HG02981 (cell line): ENCODE data around the gene OSGIN1.

Experiments
- ATAC-seq: cut with Tn5 transposase; IDR thresholded peaks from one replicate; pipeline ENCODE4 v1.9.1; 2021; ENCODE audit warnings: mild to moderate bottlenecking, moderate library complexity; ENCODE audit not compliant: unreplicated experiment

Gene OSGIN1, protein sequence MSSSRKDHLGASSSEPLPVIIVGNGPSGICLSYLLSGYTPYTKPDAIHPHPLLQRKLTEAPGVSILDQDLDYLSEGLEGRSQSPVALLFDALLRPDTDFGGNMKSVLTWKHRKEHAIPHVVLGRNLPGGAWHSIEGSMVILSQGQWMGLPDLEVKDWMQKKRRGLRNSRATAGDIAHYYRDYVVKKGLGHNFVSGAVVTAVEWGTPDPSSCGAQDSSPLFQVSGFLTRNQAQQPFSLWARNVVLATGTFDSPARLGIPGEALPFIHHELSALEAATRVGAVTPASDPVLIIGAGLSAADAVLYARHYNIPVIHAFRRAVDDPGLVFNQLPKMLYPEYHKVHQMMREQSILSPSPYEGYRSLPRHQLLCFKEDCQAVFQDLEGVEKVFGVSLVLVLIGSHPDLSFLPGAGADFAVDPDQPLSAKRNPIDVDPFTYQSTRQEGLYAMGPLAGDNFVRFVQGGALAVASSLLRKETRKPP

DNA sequence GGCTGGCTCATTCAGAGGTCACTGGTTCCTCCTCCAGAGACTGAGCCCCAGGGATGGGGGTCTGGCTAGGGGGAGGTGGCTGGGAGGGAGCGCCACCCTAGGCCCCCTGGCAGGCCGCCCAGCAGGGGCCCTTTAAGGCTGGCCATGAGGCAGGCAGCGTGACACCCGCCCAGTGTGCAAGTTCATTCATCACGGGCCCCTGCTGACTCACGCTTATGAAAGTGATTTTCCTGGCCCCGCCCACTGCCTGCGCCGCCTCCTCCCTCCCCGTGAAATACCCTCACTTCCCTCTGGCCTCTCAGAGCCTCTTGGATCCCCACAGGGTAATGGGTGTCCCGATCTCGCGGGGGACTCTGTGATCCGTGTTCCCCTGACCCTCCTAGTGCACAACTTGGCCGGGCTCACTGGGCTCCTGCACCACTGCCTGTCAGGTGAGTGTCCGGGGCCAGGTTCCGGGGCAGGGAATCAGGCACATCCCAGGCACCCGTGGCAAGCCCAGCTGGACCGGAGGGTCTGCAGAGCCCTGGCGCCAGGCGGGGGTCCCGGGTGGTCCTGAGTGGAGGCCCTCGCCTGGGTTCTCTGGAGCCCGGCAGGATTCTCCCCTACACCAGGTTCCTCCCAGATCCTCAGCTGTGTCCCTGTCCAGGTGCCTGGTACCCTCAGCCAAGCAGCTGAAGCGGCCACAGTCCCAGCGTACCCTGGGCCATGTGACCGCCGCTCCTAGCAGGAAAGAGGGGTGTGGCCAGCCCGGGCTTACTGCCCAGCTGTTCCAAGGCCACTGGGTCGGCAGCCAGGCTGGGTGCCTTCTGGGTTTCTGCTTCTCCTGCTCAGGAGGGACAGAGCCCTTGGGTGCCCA lies at the start of gene OSGIN1:
TSS of gene OSGIN1 (plus strand) at position 301 of the 856 bp plus-strand sequence. CDS start 4,432 bp downstream, outside the sequence.
- peak; percentile 88 for ATAC-seq

DNA sequence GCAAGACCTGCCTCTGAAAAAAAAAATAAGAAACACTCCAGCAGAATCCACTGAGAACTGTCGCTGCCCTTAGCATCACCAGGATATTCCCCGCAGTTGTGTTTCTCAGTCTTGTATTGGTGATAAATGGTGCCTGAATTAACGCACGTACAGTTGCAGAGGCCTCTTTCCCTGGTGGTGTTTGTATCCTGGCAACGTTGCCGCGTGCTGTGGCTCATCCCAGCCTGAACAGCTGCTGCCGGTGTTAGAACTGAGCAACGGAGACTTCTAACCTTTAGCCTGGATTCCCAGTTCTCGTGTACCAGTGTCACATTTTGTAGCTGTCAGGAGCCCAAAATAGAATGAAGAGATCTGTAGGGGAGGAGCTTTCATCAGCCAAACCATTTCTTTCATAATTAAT lies 49.3 kb upstream of the OSGIN1 start:
- no peak for ATAC-seq

- ATAC-seq, result no peak
These were observed 46.4 kb upstream of the OSGIN1 start for GRCh38 chr16:83906683-83907082.

DNA sequence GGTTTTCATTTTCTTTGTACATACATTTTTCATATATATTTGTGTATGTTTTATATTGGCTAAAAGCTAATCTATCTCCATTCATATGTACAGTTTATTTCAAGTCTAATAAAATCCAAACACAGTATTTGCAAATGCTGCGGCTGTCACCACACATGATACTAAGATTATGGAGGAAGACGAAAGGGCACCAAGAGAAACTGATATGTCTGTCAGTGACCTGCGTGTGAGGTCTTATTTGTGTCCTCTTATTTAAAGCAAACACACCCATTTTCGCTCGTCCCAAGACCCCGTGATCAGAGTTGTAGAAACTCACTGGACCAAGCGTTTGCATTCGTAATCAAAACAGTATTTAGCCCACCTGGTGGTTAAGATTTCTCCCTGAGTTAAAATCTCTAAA lies 45.9 kb upstream of the OSGIN1 start:
- no peak for ATAC-seq

- no peak for ATAC-seq
These were observed 45.3 kb upstream of the OSGIN1 start for GRCh38 chr16:83907631-83908250.

GRCh38 chr16:83908798-83909197 lies 44.2 kb upstream of the OSGIN1 start:
- ATAC-seq, result no peak

GRCh38 chr16:83911290-83911689 lies 41.8 kb upstream of the OSGIN1 start:
- ATAC-seq, result no peak

GRCh38 chr16:83912519-83913244 lies 40.4 kb upstream of the OSGIN1 start:
- ATAC-seq, result no peak

GRCh38 chr16:83913245-83913633 lies 39.8 kb upstream of the OSGIN1 start:
- no peak for ATAC-seq

- ATAC-seq, result no peak
These were observed 38.8 kb upstream of the OSGIN1 start for GRCh38 chr16:83914091-83914710.

DNA sequence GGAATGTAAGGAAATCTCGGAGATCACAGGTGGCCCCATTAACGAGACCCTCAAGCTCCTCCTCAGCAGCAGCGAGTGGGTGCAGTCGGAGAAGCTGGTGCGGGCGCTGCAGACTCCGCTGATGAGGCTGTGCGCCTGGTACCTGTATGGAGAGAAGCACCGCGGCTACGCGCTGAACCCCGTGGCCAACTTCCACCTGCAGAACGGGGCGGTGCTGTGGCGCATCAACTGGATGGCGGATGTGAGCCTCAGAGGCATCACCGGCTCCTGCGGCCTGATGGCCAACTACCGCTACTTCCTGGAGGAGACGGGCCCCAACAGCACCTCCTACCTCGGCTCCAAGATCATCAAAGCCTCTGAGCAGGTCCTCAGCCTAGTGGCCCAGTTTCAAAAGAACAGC lies 38.0 kb upstream of the OSGIN1 start:
- no peak for ATAC-seq

- ATAC-seq, result no peak
These were observed 37.5 kb upstream of the OSGIN1 start for GRCh38 chr16:83915491-83915890.

DNA sequence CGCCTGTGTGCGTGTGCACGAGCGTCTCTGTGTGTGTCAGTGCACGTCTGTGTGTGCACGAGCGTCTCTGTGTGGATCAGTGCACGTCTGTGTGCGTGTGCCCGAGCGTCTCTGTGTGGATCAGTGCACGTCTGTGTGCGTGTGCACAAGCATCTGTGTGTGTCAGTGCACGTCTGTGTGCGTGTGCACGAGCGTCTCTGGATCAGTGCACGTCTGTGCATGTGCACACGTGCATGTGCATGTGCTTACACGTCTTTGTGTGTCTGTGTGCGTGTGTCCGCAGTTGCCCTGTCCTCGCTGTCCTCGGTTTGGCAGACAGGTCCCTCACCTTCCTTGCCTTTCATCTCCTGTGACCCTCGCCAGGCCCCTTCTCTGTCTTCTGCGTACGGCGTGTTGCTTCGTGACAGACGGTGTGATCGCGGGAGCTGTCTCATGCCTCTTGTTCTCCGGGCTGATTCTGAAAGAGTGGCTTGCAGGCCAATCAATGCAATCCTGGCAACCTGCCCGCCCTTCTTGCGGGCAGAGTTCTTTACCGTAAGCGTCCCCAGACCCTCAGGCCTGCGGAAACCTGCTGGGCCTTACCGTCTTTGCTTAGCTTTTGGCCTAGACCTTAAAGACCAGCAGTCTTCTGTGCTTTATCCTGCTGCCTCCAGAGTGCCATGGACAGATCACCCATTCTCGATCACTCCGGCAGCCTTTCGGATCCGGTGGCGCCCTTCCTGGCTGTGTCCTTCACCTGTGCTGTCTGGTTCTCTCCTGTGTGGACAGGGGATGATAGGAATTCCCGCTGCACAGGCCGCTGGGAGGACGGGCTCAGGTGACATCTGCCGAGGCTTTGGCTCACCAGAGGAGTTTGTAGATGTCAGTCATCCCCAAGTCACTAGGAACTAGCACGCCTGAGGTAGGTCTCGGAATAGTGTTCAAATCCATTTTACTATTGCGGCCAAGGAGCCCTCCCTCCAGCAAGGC lies 35.6 kb upstream of the OSGIN1 start:
- no peak for ATAC-seq

DNA sequence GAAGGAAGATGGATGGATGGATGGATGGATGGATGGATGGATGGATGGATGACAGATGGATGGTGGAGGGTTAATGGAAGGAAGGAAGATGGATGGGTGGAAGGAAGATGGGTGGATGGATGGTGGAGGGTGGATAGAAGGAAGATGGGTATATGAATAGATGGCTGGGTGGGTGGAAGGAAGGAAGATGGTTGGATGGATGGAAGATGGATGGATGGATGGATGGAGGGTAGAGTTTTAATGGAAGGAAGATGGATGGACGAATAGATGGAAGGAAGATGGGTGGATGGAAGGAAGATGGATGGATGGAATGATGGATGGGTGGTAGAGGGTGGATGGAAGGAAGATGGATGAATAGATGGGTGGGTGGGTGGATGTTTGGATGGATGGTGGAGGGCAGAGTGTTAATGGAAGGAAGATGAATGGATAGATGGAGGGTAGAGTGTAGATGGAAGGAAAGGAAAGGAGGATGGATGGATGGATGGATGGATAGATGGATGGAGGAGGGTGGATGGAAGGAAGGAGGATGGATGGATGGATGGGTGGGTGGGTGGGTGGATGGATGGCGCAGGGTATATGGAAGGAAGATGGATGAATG lies 32.0 kb upstream of the OSGIN1 start:
- ATAC-seq, result no peak

- ATAC-seq, result no peak
These were observed 29.3 kb upstream of the OSGIN1 start for GRCh38 chr16:83923581-83924365.

- no peak for ATAC-seq
These were observed 28.4 kb upstream of the OSGIN1 start for GRCh38 chr16:83924686-83925085.

DNA sequence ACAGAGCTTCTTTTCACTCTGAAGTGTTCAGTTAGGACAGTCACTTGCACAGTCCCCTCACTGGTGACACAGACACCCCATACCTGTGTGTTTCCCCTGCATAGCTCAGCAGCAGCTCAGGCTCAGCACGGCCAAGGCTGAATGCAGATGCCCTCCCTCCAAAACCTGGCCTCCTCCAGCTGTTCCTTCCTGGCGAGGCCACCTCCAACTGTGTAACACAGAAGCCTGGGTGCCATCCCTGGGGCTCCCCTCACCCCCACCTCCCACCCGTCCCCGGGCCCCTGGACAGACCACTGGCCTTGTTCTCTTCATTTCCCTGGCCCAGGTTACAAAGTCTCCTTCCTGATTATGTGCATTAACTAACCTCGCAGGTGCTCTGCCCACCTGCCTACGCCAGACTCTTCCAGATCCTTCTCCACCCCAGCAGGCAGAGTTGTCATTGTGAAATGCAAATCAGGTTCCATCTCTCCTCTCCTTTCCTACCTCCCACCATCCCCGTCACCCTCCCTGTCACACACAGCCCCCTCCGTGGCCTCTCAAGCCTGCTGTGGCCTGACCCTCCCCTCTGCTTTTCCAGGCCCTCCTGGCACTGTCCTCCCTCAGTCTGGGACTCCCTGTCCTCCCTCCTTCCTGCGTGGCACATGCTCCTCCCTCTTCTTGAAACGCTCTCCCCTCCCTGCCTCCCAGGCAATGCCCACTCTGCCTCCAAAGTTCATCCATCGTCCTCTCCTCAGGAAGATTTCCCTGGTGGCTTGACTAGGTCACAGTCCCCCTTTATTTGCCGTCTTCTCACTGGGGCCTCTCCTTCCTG lies 27.7 kb upstream of the OSGIN1 start:
- no peak for ATAC-seq
